ENCODE results near the gene HSD17B3.
"Not testable (repeated sequence)": the region's sequence is repeated elsewhere in the genome, so short reads cannot be mapped to it uniquely, and the experiment has no call there.

The HSD17B3 gene
- 0 to 0.10 reads per million in 2 donors for total RNA-seq

GRCh38 chr9:96302021-96302420, at the start of gene HSD17B3:
TSS of gene HSD17B3 (minus strand) at chr9:96302176. CDS start at chr9:96302104, 72 bp downstream.
- DNase-seq, result no peak

DNA sequence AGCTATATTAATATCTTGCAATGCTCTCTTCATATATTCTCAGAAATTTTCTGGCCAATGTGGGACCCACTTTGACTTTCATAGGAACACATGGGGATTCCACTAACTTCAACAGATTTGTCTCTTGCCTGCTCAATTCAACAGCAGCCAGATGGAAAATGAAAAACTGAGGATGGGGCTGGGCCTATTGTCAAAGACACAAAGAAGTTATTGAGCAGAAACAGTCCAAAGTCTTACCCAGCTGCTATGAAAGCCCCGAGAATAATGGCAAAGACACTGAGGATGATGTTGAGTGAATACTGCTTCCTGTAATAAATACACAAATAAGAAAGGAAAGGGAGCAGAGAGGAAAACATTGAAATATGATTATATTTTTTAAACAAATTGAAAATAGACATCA, 48.9 kb upstream of the HSD17B3 start:
- no peak for DNase-seq

- no peak for DNase-seq
These were observed 46.3 kb upstream of the HSD17B3 start for GRCh38 chr9:96348261-96348660.

DNA sequence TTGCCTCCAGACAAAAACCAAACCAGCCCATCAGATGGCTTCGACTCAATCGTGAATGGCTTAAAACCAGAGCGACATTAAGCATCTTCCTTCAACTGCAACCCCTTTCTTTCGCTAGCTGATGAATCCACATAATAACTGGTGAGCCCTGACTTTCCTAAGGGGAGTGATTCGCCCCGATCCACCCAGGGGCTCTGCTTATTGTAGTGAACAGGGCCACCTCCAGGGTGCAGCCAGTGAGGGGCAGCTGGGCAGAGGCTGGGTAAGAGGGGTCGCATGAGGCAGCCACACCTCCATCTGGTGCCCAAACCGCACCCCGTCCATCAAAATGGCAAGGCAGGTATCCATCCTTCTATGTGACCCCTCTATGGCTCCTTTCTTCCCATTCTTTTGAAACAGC, 43.6 kb upstream of the HSD17B3 start:
- DNase-seq, result no peak

DNA sequence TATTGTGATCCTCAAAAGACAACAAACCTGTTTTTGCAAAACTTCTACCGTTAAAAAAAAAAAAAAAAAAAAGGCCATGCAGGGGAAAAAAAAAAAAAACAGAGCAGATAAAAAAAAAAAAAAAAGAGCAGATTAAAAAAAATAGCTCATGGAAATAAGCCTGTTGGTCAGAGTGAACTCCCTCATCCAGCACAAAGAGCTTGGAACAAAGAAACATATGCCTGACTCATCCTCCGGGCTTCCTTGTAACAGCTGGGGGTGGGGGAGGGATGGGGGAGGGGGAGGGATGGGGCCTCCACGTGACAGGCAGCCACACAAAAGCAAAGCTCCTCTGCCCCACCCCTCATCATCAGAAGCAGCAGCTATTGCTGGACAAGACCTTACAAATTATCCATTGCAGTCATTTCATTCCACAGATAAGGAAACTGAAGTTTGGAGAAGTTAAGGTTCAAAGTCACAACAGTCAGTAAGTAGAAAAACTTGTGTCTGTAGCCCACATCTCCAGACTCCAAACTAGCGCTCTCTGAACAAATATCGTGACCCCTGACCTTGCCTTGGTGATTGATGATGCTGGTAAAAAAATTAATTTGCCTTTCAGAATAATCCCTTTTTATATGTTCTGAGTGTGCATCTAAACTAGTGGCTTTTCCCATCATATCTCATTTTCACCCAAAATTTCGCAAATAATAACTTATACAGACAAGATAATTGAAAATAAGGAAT, 42.6 kb upstream of the HSD17B3 start:
- no peak for DNase-seq

DNA sequence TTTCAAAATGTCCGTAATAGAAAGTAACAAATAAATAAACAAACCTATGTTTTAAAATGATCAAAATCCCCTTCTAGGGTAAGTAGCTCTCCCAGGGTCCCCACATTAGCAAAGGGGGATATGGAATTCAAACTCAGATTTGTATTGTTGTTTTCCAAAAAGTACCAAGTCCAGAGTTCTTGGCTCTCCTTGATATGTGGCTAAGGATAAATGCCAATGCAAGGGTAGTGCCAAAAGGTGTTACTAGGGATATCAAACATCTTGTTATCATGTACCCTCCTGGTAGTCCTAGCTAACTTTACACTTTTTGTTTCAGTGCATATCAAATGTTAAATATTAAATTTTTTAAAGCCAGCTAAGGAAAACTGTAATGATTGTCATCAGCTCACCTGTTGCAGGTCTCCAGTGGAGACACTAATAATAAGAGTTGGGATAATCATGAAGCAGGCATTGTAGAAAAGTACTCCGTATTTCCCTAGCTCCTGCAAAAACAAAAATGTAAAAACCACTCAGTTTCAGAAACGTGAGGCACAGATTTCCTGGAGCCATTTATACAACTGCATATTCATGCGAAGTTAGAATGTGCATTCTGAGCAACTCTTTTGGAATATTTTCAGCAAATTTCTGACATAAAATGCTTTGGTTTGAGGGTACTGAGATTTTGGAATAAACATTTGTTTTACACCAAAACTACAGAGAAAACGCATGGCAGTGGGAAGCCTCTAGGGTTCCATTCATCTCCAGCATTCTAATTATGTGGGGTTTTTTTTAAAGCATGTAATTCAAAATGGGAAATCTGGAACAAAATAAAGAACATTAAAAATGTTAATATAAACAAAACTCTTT, 41.8 kb upstream of the HSD17B3 start:
- no peak for DNase-seq

GRCh38 chr9:96342571-96343245, 40.7 kb upstream of the HSD17B3 start:
- no peak for DNase-seq

- no peak for DNase-seq
These were observed 38.7 kb upstream of the HSD17B3 start for GRCh38 chr9:96340707-96341106.

- no peak for DNase-seq
These were observed 36.3 kb upstream of the HSD17B3 start for GRCh38 chr9:96338299-96338698.

GRCh38 chr9:96333958-96334357, 32.0 kb upstream of the HSD17B3 start:
- no peak for DNase-seq

DNA sequence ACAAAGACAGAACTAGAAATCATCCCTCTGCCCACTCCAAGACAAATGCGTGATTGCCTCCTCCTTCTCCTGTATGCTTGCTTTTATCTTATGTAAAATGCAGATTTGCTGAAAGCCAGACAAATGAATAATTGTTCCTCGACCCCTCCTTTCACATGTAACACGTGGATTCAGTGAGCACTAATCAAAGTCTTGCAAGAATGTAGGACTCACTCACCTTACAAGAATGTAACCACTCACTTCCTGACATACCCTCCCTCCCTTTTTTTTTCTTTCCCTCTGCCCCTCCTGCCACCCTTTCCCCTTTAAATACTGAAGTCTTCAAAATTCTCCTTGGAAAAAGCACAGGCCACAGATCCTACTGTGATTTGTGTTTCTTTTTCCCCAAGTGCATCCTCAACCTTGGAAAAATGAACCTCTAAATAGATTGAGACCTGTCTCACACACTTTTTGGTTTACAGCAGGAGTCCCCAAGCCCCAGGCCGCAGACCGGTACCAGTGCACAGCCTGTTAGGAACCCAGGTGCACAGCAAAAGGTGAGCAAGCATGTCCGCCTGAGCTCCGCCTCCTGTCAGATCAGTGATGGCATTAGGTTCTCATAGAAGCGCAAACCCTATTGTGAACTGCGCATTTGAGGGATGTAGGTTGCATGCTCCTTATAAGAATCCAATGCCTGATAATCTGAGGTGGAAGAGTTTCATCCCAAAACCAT, 29.4 kb upstream of the HSD17B3 start:
- no peak for DNase-seq

- no peak for DNase-seq
These were observed 25.8 kb upstream of the HSD17B3 start for GRCh38 chr9:96327694-96328352.

- DNase-seq, result no peak
These were observed 21.2 kb upstream of the HSD17B3 start for GRCh38 chr9:96323169-96323568.

GRCh38 chr9:96322736-96323135, 20.8 kb upstream of the HSD17B3 start:
- DNase-seq, result not testable (repeated sequence)

- not testable (repeated sequence) for DNase-seq
These were observed 20.2 kb upstream of the HSD17B3 start for GRCh38 chr9:96322210-96322609.

DNA sequence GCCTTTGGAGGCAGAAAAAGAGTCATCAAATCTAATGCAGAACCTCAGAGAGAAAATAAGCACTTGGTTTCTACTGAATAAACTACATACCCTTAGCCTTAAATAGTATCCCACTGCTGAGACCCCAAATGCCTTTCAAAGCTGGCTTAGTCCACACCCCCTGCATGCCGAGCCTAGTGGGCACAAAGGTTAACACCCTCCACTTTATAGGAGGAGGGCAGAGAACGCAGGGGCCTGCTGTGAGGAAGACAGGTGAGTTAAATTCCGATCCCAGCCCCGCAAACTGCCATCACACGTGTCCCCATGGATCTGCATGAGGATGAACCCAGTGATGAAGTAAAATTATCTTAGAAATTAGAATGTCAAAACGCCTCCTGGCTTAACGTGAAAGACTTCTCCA, 19.5 kb upstream of the HSD17B3 start:
- DNase-seq, result no peak

DNA sequence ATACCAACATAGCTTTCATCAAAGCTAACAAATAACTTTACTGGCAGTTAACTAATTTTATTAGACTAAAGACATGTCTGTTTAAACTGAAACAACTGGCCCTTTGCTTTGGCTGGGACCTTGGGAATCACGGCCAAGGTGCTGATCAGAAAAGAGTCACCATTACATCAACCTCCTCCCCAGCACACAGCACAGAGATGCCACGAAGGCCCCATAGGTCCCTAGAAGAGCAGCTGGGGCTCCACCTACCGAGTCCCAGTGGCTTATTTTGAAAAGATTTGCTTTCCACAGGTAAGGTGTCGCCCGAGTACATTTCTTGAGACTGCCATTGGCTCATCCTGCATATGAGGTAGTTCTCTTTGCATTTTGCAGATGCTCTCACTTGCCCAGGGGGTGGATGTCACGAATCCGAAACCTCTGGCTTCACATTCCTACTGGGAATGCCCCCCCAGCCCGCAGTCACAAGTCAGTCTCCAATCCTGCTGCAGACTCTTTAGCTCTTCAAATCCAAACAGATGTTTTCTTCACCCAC, 18.8 kb upstream of the HSD17B3 start:
- no peak for DNase-seq

DNA sequence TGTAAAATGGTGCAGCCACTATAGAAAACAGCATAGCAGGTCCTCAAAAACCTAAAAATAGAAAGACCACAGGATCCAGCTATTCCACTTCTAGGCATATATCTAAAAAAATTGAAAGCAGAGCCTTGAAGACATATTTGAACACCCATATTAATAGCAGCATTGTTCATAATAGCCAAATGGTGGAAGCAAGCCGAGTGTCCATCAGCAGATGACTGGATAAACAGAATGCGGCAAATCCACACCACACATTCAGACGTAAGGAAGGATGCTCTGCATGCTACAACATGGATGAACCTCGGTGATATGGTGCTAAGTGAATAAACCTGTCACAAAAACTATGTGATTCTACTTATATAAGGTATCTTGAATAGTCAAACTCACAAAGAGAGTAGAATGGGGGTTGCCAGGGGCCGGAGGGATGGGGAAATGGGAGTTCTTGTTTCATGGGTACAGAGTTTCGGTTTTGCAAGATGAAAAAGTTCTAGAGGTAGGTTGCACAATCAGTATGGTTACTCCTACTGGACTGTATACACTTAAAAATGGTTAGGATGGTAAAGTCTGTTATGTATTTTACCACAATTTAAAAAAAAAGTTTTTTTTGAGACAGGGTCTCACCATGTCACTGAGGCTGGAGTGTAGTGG, 17.1 kb upstream of the HSD17B3 start:
- DNase-seq, result no peak

DNA sequence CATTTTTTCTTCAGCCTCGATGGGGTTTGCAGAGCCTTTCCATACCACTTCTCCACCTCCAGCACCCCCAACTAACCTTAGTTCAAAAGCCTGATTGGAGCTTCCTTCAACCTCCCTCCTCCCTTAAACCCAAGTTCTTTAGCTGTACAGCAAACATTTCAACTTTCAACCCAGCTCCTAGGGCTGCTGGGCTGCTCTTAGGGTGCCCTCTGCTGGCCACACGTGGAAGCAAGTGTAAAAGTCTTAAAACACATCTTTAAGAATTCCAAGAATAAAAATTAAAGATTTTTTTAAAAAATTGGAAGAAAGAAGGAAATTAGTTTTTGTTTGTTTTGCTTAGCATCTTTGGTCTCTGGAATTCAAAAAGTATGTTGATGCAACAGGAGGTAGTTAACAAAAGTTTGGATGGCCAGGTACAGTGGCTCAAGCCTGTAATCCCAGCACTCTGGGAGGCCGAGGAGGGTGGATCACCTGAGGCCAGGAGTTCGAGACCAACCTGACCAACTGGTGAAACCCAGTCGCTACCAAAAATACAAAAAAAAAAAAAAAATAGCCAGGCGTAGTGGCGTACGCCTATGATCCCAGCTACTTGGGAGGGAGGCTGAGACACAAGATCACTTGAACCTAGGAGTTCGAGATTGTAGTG, 15.5 kb upstream of the HSD17B3 start:
- no peak for DNase-seq

DNA sequence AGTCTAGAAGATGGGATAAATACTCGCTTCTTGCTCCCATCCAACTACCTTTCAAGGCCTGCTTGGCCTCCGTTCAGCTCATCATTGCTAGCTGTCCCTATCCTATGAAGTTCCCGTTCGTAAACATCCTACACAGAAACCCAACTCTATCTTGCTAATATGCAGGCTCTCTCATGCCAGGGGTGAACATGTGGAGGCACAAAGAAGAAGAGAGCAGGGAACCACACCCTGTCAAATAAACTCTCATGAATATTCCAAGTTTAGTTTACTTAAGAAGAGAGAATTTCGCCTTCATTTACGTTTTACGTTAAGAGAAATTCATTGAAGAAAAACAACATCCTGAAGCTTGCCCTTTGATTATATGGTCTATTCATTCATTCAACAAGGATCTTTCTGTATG, 7.9 kb upstream of the HSD17B3 start:
- no peak for DNase-seq

DNA sequence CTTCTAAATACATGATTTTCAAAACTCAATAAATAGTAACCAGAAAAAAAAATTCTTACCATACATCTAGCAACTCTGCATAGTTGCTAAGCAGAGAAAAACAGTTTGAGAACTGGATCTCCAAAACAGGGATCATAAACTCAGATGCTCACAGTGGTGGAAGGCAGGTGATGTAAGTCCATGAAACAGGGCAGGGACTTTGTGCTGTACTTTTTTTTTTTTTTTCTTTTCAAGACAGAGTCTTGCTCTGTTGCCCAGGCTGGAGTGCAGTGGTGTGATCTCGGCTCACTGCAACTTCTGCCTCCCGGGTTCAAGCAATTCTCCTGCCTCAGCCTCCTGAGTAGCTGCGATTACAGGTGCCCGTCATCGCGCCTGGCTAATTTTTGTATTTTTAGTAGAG, 5.0 kb upstream of the HSD17B3 start:
- not testable (repeated sequence) for DNase-seq
